Right lobe of liver (tissue), 4 donors: ENCODE results near the gene TTC12.

Experiments
- CTCF ChIP-seq, 4 donors: fragments of 200-600 bp in 3 of 4; fragments of 450-650 bp in 1 of 4; IDR thresholded peaks; one replicate each; pipeline versions ENCODE4 v1.5.1 to v1.8.0; 2016 to 2022; ENCODE audit warnings: antibody characterized with exemption in 4 of 4, mild to moderate bottlenecking in 2 of 4
- POLR2A ChIP-seq: fragments of 450-650 bp; IDR thresholded peaks from one replicate; pipeline ENCODE4 v1.6.1; 2017; ENCODE audit warnings: antibody characterized with exemption, mild to moderate bottlenecking
- donor health status: DM: no; HTN: no; CAD: no.
- donor health status: DM: no; HTN: no; CAD: no.
- donor health status: DM: no; HTN: yes; CAD: no.

GRCh38 chr11:113377681-113378412 is 63.5 kb downstream of the TTC12 start:
- TF ChIP-seq CTCF (IDR thresholded peaks at IDR 0.05) (no peak), POLR2A (no peak)
